Measurements from ENCODE around the gene OSBPL6.

GRCh38 chr2:178204977-178205376 is 10.7 kb downstream of the OSBPL6 start:
- TF ChIP-seq GATA2 (IDR thresholded peaks at IDR 0.05; ENCODE audit: low read depth, low read length) = no peak
- TF ChIP-seq GATA3 (IDR thresholded peaks at IDR 0.05; ENCODE audit: low read depth, low read length) = no peak

All from SH-SY5Y (cell line).